ENCODE data around the gene HTR4.

DNA sequence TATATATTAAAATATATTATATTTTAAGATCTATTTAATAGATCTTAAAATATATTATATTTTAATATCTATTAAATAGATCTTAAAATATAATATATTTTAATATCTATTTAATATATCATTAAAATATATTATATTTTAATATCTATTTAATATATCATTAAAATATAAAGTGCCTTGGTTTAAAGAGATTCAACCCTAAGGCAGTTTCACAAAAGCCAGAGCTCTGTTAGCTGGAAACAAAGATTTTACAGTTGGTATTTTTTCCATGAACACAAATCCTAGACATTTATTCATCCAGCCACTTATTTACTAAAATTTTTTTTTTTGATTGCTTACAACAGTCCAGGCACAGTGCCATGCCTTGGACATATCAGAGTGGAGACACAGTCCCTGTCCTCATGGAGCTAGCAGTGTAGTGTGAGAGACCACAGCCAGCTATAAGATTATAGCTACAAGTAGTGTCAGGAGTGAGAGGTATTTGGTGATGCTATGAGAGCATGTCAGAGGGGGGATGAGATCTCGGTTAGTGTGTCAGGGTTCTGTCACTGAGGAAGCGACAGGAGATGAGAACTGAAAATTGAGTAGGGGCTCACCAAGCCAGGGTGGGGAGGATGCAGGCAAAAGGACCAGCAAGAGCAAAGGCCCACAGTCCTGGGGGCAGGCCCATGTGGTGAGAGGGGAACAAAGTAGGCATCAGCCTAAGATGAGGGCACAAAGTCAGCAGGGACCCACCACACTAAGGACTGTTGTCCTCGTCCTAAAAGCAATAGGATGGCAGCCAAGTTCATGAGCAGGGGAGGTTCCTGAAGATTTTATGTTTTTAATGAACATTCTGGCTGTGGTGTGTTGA lies 196.1 kb downstream of the HTR4 start:
- TF ChIP-seq, protein P1, sequence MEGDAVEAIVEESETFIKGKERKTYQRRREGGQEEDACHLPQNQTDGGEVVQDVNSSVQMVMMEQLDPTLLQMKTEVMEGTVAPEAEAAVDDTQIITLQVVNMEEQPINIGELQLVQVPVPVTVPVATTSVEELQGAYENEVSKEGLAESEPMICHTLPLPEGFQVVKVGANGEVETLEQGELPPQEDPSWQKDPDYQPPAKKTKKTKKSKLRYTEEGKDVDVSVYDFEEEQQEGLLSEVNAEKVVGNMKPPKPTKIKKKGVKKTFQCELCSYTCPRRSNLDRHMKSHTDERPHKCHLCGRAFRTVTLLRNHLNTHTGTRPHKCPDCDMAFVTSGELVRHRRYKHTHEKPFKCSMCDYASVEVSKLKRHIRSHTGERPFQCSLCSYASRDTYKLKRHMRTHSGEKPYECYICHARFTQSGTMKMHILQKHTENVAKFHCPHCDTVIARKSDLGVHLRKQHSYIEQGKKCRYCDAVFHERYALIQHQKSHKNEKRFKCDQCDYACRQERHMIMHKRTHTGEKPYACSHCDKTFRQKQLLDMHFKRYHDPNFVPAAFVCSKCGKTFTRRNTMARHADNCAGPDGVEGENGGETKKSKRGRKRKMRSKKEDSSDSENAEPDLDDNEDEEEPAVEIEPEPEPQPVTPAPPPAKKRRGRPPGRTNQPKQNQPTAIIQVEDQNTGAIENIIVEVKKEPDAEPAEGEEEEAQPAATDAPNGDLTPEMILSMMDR (IDR thresholded peaks at IDR 0.05) = no peak
- TF ChIP-seq POLR2A (IDR thresholded peaks at IDR 0.05) = no peak
